Transverse colon (tissue), 4 donors: ENCODE data around the gene MNS1.

ENCODE experiments used
- CTCF ChIP-seq, 5 experiments: fragments of 200-600 bp in 3 of 5; fragments of 450-650 bp in 2 of 5; sonication (generic) in 3 of 5; IDR thresholded peaks; 1 replicate in 2 of 5; 2 replicates in 3 of 5; pipeline ENCODE4 v1.5.1; 2016 to 2017; ENCODE audit warnings: antibody characterized with exemption in 5 of 5, inconsistent platforms in 3 of 5, mild to moderate bottlenecking in 2 of 5, moderate library complexity in 1 of 5
- POLR2A ChIP-seq: fragments of 450-650 bp; IDR thresholded peaks from one replicate; pipeline ENCODE4 v1.6.1; 2016; ENCODE audit warnings: antibody characterized with exemption, mild to moderate bottlenecking, moderate library complexity
- POLR2AphosphoS5 ChIP-seq, 3 donors: sonication (generic); formaldehyde crosslinking; IDR thresholded peaks; one replicate each; pipeline ENCODE4 v1.6.1; 2016; ENCODE audit warnings: antibody characterized with exemption in 3 of 3

GRCh38 chr15:56432304-56432703 is 32.6 kb downstream of the MNS1 start:
- TF ChIP-seq POLR2A: no peak
- no peak for TF ChIP-seq CTCF (IDR thresholded peaks at IDR 0.05)
- no peak for TF ChIP-seq POLR2AphosphoS5 (IDR thresholded peaks at IDR 0.05)
